Thymus (tissue), 11 donors: ENCODE results near the gene PRKN. TPM values are rescaled to one million over a fixed set of nuclear protein-coding genes. Genes with fewer than 3 reads are reported as not detected.

ENCODE experiments used
- DNase-seq, 9 donors: peaks; one replicate each; pipeline ENCODE4 v3.0.0-alpha.2; 2013; ENCODE audit warnings: low spot score in 9 of 9, low read depth in 6 of 9, missing footprints in 1 of 9
- H3K27ac ChIP-seq, 2 donors: one replicate each; pipeline ENCODE4 v1.5.1; 2013; ENCODE audit warnings: control low read depth in 1 of 2, low read depth in 1 of 2, low read length in 1 of 2, mild to moderate bottlenecking in 1 of 2, moderate library complexity in 1 of 2
- H3K27me3 ChIP-seq, 2 donors: one replicate each; pipeline ENCODE4 v1.5.1; 2013; ENCODE audit warnings: low read length in 1 of 2; ENCODE audit not compliant: control insufficient read depth in 2 of 2, insufficient read depth in 1 of 2
- H3K36me3 ChIP-seq, 2 donors: one replicate each; pipeline ENCODE4 v1.5.1; 2013; ENCODE audit warnings: low read length in 1 of 2, mild to moderate bottlenecking in 1 of 2, moderate library complexity in 1 of 2; ENCODE audit not compliant: control insufficient read depth in 2 of 2, insufficient read depth in 2 of 2
- H3K4me1 ChIP-seq, 2 donors: one replicate each; pipeline ENCODE4 v1.5.1; 2013; ENCODE audit warnings: low read length in 2 of 2; ENCODE audit not compliant: control insufficient read depth in 2 of 2, insufficient read depth in 2 of 2
- H3K4me3 ChIP-seq, 2 donors: one replicate each; pipeline ENCODE4 v1.5.1; 2013; ENCODE audit warnings: low read length in 2 of 2, control low read depth in 1 of 2, mild to moderate bottlenecking in 1 of 2
- H3K9me3 ChIP-seq, 2 donors: one replicate each; pipeline ENCODE4 v1.5.1; 2013; ENCODE audit warnings: low read length in 1 of 2, mild to moderate bottlenecking in 1 of 2; ENCODE audit not compliant: control insufficient read depth in 2 of 2, insufficient read depth in 1 of 2
- WGBS: extraction: QIAGEN DNeasy Blood & Tissue Kit; methylation state at CpG from one replicate; pipeline ENCODE4 v1.1.7; 2013; 5-methylcytosine and 5-hydroxymethylcytosine counted together
- polyA plus RNA-seq: library from polyadenylated mRNA; stranded (reverse); fragments of 200-250 nt; gene quantifications from one replicate; pipeline ENCODE4 v1.2.3, GENCODE V29; 2013
- total RNA-seq: library from RNA; stranded (reverse); fragments of 120-200 nt; gene quantifications from one replicate; pipeline ENCODE4 v1.2.4, GENCODE V29; 2013
- donor health status: healthy.

PRKN gene
- total and polyA plus RNA-seq, 2 donors, result 0.48 to 0.71 TPM

- H3K4me3 ChIP-seq, result no peak overlapping the region
- no peak for DNase-seq
- no peaks in the 10 kb centered on the region for H3K9me3 ChIP-seq
- no peaks in the 10 kb centered on the region for H3K36me3 ChIP-seq
- H3K27ac ChIP-seq, result no peak overlapping the region
- WGBS, result 65% methylated on average over 1 of the region's 1 CpG
- no peaks in the 10 kb centered on the region for H3K27me3 ChIP-seq
- no peaks in the 10 kb centered on the region for H3K4me1 ChIP-seq
Observed at GRCh38 chr6:162736961-162737360, 9.4 kb upstream of the PRKN start.

- Histone ChIP-seq H3K27me3 (no peaks in the 10 kb centered on the region), H3K27ac (no peak overlapping the region), H3K4me1 (no peaks in the 10 kb centered on the region), H3K9me3 (no peaks in the 10 kb centered on the region), H3K36me3 (no peaks in the 10 kb centered on the region), H3K4me3 (no peak overlapping the region)
- 81% methylated on average over 4 of the region's 4 CpGs for WGBS
- DNase-seq, result no peak
Observed at GRCh38 chr6:162733489-162733888, 5.9 kb upstream of the PRKN start.

GRCh38 chr6:162730502-162730901 is 2.9 kb upstream of the PRKN start:
- whole genome bisulfite sequencing, result 100% methylated on average over 1 of the region's 1 CpG
- Histone ChIP-seq H3K27ac (no peak overlapping the region), H3K4me3 (no peak overlapping the region), H3K4me1 (peaks cover 0 to 7% of the 10 kb centered on the region in 2 donors), H3K27me3 (no peaks in the 10 kb centered on the region), H3K36me3 (no peaks in the 10 kb centered on the region), H3K9me3 (no peaks in the 10 kb centered on the region)
- no peak for DNase-seq

GRCh38 chr6:162728706-162729105 is 1.1 kb upstream of the PRKN start:
- WGBS, result 99% methylated on average over 1 of the region's 1 CpG
- no peak for DNase-seq
- Histone ChIP-seq H3K4me3 (no peak overlapping the region), H3K27ac (no peak overlapping the region), H3K4me1 (peaks cover 0 to 7% of the 10 kb centered on the region in 2 donors), H3K27me3 (no peaks in the 10 kb centered on the region), H3K36me3 (no peaks in the 10 kb centered on the region), H3K9me3 (no peaks in the 10 kb centered on the region)

GRCh38 chr6:162728197-162728596 is 631 bp upstream of the PRKN start:
- Histone ChIP-seq H3K27me3 (no peaks in the 10 kb centered on the region), H3K4me3 (peak overlapping the region; percentile 60 to 82), H3K36me3 (no peaks in the 10 kb centered on the region), H3K27ac (no peak overlapping the region), H3K9me3 (no peaks in the 10 kb centered on the region), H3K4me1 (peaks cover 0 to 7% of the 10 kb centered on the region in 2 donors)
- 76% methylated on average over 7 of the region's 7 CpGs for WGBS
- no peak for DNase-seq

- Histone ChIP-seq H3K27me3 (no peaks in the 10 kb centered on the region), H3K36me3 (no peaks in the 10 kb centered on the region), H3K4me1 (peaks cover 0 to 7% of the 10 kb centered on the region in 2 donors), H3K9me3 (no peaks in the 10 kb centered on the region), H3K27ac (peak overlapping the region in 1 of 2 donors; percentile 15), H3K4me3 (peak overlapping the region; percentile 60 to 82)
- WGBS, result 9% methylated on average over 13 of the region's 13 CpGs
- peak in 2 of 9 donors; percentile 8 to 14 for DNase-seq
Observed at GRCh38 chr6:162726947-162727321, 632 bp downstream of the PRKN start.

- no peak for DNase-seq
- no peaks in the 10 kb centered on the region for H3K4me1 ChIP-seq
- no peaks in the 10 kb centered on the region for H3K27me3 ChIP-seq
- H3K4me3 ChIP-seq, result no peak overlapping the region
- WGBS, result 86% methylated on average over 1 of the region's 1 CpG
- no peaks in the 10 kb centered on the region for H3K36me3 ChIP-seq
- H3K9me3 ChIP-seq, result no peaks in the 10 kb centered on the region
- H3K27ac ChIP-seq, result no peak overlapping the region
Observed at GRCh38 chr6:162722633-162723032, 4.9 kb downstream of the PRKN start.

- Histone ChIP-seq H3K36me3 (no peaks in the 10 kb centered on the region), H3K27me3 (no peaks in the 10 kb centered on the region), H3K27ac (no peak overlapping the region), H3K9me3 (no peaks in the 10 kb centered on the region), H3K4me3 (no peak overlapping the region), H3K4me1 (no peaks in the 10 kb centered on the region)
- WGBS, result 91% methylated on average over 2 of the region's 2 CpGs
- DNase-seq, result no peak
Observed at GRCh38 chr6:162722226-162722625, 5.3 kb downstream of the PRKN start.

GRCh38 chr6:162721404-162721687 is 6.2 kb downstream of the PRKN start:
- H3K9me3 ChIP-seq, result peaks cover 0 to 3% of the 10 kb centered on the region in 2 donors
- H3K4me1 ChIP-seq, result no peaks in the 10 kb centered on the region
- H3K27me3 ChIP-seq, result no peaks in the 10 kb centered on the region
- H3K36me3 ChIP-seq, result no peaks in the 10 kb centered on the region
- no peak overlapping the region for H3K4me3 ChIP-seq
- H3K27ac ChIP-seq, result no peak overlapping the region
- no peak for DNase-seq
- WGBS, result 99% methylated on average over 2 of the region's 2 CpGs

- Histone ChIP-seq H3K9me3 (peaks cover 0 to 3% of the 10 kb centered on the region in 2 donors), H3K36me3 (no peaks in the 10 kb centered on the region), H3K4me1 (no peaks in the 10 kb centered on the region), H3K27ac (no peak overlapping the region), H3K27me3 (no peaks in the 10 kb centered on the region), H3K4me3 (no peak overlapping the region)
- 96% methylated on average over 1 of the region's 1 CpG for WGBS
- DNase-seq, result no peak
Observed at GRCh38 chr6:162719528-162719927, 8.0 kb downstream of the PRKN start.
